ENCODE data around the gene FAM168A.

DNA sequence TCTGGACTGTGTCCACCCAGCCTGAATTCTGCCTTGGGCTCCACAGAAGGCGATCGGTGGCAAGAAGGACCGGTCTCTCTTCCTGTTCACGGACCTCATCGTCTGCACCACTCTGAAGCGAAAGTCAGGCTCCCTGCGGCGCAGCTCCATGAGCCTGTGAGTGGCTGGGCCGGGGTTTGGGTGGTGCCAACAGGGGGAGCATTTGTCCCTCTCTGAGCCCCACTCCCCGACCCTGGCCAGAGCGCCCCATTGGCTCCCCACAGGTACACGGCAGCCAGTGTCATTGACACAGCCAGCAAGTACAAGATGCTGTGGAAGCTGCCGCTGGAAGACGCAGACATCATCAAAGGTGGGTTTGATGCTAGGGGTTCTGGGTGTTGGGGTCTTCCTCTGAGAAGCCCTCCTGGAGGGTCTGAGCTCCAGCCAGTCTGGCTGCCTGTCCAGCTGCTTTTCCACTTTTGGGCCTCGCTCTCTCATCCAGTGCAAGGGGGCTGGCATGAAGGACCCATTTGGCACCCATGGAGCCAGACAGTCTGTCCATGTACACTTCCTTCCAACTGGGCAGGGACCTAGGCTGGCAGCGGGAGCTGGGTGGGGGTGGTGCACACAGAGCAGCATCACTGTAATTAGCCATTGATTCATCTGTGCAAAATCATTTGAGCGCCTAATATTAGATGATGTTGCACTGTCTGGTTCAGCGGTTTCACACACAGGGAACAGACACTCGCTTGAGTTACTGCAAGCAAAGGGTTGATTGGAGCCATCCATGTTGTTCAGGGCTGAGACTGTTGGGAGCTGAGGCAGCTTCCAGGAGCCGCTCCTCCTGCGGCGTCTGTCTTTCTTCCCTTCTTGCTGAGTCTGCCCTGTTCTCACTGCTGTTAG, 240.7 kb downstream of the FAM168A start:
- TF ChIP-seq, protein P1, sequence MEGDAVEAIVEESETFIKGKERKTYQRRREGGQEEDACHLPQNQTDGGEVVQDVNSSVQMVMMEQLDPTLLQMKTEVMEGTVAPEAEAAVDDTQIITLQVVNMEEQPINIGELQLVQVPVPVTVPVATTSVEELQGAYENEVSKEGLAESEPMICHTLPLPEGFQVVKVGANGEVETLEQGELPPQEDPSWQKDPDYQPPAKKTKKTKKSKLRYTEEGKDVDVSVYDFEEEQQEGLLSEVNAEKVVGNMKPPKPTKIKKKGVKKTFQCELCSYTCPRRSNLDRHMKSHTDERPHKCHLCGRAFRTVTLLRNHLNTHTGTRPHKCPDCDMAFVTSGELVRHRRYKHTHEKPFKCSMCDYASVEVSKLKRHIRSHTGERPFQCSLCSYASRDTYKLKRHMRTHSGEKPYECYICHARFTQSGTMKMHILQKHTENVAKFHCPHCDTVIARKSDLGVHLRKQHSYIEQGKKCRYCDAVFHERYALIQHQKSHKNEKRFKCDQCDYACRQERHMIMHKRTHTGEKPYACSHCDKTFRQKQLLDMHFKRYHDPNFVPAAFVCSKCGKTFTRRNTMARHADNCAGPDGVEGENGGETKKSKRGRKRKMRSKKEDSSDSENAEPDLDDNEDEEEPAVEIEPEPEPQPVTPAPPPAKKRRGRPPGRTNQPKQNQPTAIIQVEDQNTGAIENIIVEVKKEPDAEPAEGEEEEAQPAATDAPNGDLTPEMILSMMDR (IDR thresholded peaks at IDR 0.05) = no peak
- TF ChIP-seq POLR2A (IDR thresholded peaks at IDR 0.05) = no peak

Measured in tibial nerve (tissue), 3 donors.